K562 (cell line): ENCODE data around the gene NMNAT1.

Experiments
- BRD4 ChIP-seq: fragments of 200-600 bp; sonication (generic); IDR thresholded peaks from 2 replicates; pipeline ENCODE4 v1.6.1; 2017; ENCODE audit warnings: inconsistent platforms
- EP300 ChIP-seq: IDR thresholded peaks from 2 replicates; pipeline ENCODE4 v1.6.1; 2012; ENCODE audit warnings: low read length, improper control_type of control experiment
- FOS ChIP-seq: IDR thresholded peaks from 3 replicates; pipeline ENCODE4 v1.6.1; 2011; ENCODE audit not compliant: insufficient read length; ENCODE audit errors: extremely low read depth
- GTF2F1 ChIP-seq: IDR thresholded peaks from 2 replicates; pipeline ENCODE4 v1.6.1; 2011; ENCODE audit warnings: low read depth, low read length, improper control_type of control experiment
- MITF ChIP-seq: IDR thresholded peaks from 2 replicates; pipeline ENCODE4 v1.6.1; 2014; ENCODE audit warnings: antibody characterized with exemption
- SMARCC2 ChIP-seq: fragments of 450-650 bp; IDR thresholded peaks from 2 replicates; pipeline ENCODE4 v1.6.1; 2017; ENCODE audit warnings: antibody characterized with exemption, moderate library complexity, mild to moderate bottlenecking, low read depth
- THRA ChIP-seq: fragments of 450-650 bp; IDR thresholded peaks from 2 replicates; pipeline ENCODE4 v1.6.1; 2017; ENCODE audit warnings: mild to moderate bottlenecking, moderate library complexity
- USF2 ChIP-seq: sonication (generic); formaldehyde crosslinking; IDR thresholded peaks from 2 replicates; pipeline ENCODE4 v1.5.0; 2020; ENCODE audit warnings: missing genetic modification reagents
- YY1 ChIP-seq, 3 experiments: IDR thresholded peaks; 2 replicates each; pipeline ENCODE4 v1.6.1; 2011; ENCODE audit warnings: low read length in 2 of 3, mild to moderate bottlenecking in 2 of 3, moderate library complexity in 2 of 3, borderline replicate concordance in 1 of 3, control low read depth in 1 of 3, low read depth in 1 of 3; ENCODE audit not compliant: insufficient read depth in 3 of 3, insufficient replicate concordance in 2 of 3, control insufficient read depth in 1 of 3, insufficient read length in 1 of 3; ENCODE audit errors: extremely low read depth in 1 of 3
- ZFX ChIP-seq: sonication (generic); formaldehyde crosslinking; IDR thresholded peaks from 2 replicates; pipeline ENCODE4 v1.8.0; 2022; ENCODE audit warnings: mild to moderate bottlenecking, missing genetic modification reagents, moderate library complexity
- ZNF121 ChIP-seq: sonication (generic); formaldehyde crosslinking; conservative IDR thresholded peaks from 2 replicates; pipeline ENCODE4 v1.8.0; 2022; ENCODE audit warnings: missing genetic modification reagents
- ZNF274 ChIP-seq: IDR thresholded peaks from 2 replicates; pipeline ENCODE4 v1.6.1; 2011; ENCODE audit warnings: low read depth, mild to moderate bottlenecking, low read length, moderate library complexity, borderline replicate concordance
- TF ChIP-seq, protein P1 (sequence below): sonication (generic); formaldehyde crosslinking; IDR thresholded peaks from 2 replicates; pipeline ENCODE4 v1.8.0; 2022; ENCODE audit warnings: missing genetic modification reagents, mild to moderate bottlenecking, borderline replicate concordance

GRCh38 chr1:9907441-9907840, 35.8 kb upstream of the NMNAT1 start:
- TF ChIP-seq FOS = no peak
- TF ChIP-seq BRD4 = no peak
- TF ChIP-seq THRA = no peak
- TF ChIP-seq USF2 (CRISPR knock-in tag) = no peak
- TF ChIP-seq ZFX (CRISPR knock-in tag) = no peak
- TF ChIP-seq ZNF274 = no peak
- TF ChIP-seq SMARCC2 = no peak
- TF ChIP-seq ZNF121 (CRISPR knock-in tag) = no peak
- no peak for TF ChIP-seq MITF
- TF ChIP-seq EP300 = no peak
- TF ChIP-seq YY1 (IDR thresholded peaks at IDR 0.05; ENCODE audit: borderline replicate concordance in 1 of 3, control insufficient read depth in 1 of 3, extremely low read depth in 1 of 3, insufficient read depth in 3 of 3, insufficient read length in 1 of 3, insufficient replicate concordance in 2 of 3, low read depth in 1 of 3, low read length in 2 of 3) = no peak
- no peak for TF ChIP-seq GTF2F1
- TF ChIP-seq, protein P1, sequence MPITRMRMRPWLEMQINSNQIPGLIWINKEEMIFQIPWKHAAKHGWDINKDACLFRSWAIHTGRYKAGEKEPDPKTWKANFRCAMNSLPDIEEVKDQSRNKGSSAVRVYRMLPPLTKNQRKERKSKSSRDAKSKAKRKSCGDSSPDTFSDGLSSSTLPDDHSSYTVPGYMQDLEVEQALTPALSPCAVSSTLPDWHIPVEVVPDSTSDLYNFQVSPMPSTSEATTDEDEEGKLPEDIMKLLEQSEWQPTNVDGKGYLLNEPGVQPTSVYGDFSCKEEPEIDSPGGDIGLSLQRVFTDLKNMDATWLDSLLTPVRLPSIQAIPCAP (CRISPR knock-in tag) = no peak
